H1 (cell line): Measurements from ENCODE around the gene ZNF518B. TPM values are rescaled to one million over a fixed set of nuclear protein-coding genes. Genes with fewer than 3 reads are reported as not detected.

Source experiments
- CTCF ChIA-PET: fragments of 300-600 bp; sonication (Branson Sonifier 250); formaldehyde crosslinking; loops from one replicate; lab custom pipeline; 2021; ENCODE audit not compliant: partially characterized antibody; lab: Charles Lee
- POLR2A ChIA-PET: fragments of 300-600 bp; sonication (Branson Sonifier 250); formaldehyde crosslinking; loops from one replicate; lab custom pipeline; 2021; ENCODE audit warnings: inconsistent platforms; ENCODE audit not compliant: partially characterized antibody; lab: Charles Lee
- DNase-seq, 2 experiments: peaks; one replicate each; pipeline versions ENCODE4 v3.0.0 to v3.0.0-alpha.2; 2010 to 2022; ENCODE audit warnings: low spot score in 2 of 2, low read depth in 1 of 2, mixed read lengths in 1 of 2
- FAIRE-seq: peaks from 2 replicates; lab custom pipeline; 2011; peaks lifted over from hg19 to GRCh38; lab: Jason Lieb, UNC
- H2AFZ ChIP-seq: 2 replicates; pipeline ENCODE4 v1.8.1; 2012; ENCODE audit warnings: low read length, inconsistent platforms
- H2AK5ac ChIP-seq: 2 replicates; pipeline ENCODE4 v1.6.1; 2013; ENCODE audit warnings: low read depth, low read length
- H2BK120ac ChIP-seq: replicated peaks from 2 replicates; pipeline ENCODE3; 2013; ENCODE audit warnings: low read depth, low read length, inconsistent platforms
- H2BK12ac ChIP-seq: 2 replicates; pipeline ENCODE4 v1.6.1; 2013; ENCODE audit warnings: low read depth, low read length
- H2BK15ac ChIP-seq: 2 replicates; pipeline ENCODE4 v1.6.1; 2013; ENCODE audit warnings: low read length
- H2BK20ac ChIP-seq: 2 replicates; pipeline ENCODE4 v1.6.1; 2013; ENCODE audit warnings: low read length
- H2BK5ac ChIP-seq: 2 replicates; pipeline ENCODE4 v1.6.1; 2013; ENCODE audit warnings: low read depth, low read length
- H3K14ac ChIP-seq: 2 replicates; pipeline ENCODE4 v1.6.1; 2013; ENCODE audit warnings: inconsistent platforms; ENCODE audit not compliant: insufficient read length
- H3K18ac ChIP-seq: 2 replicates; pipeline ENCODE4 v1.6.1; 2013; ENCODE audit warnings: low read length; ENCODE audit errors: extremely low read depth
- H3K23ac ChIP-seq: 2 replicates; pipeline ENCODE4 v1.6.1; 2013; ENCODE audit warnings: inconsistent platforms; ENCODE audit not compliant: insufficient read length
- H3K23me2 ChIP-seq: 2 replicates; pipeline ENCODE4 v1.6.1; 2013; ENCODE audit warnings: low read depth, low read length
- H3K27ac ChIP-seq: 2 replicates; pipeline ENCODE4 v1.6.1; 2011; ENCODE audit warnings: low read depth, low read length, inconsistent platforms
- H3K27me3 ChIP-seq, 4 experiments: replicated peaks in 1 of 4; 1 replicate in 1 of 4; 2 replicates in 3 of 4; pipeline versions ENCODE4 v1.6.1 to v1.8.1; 2011 to 2013; ENCODE audit warnings: low read length in 3 of 4, mild to moderate bottlenecking in 3 of 4, inconsistent platforms in 2 of 4, mixed read lengths in 2 of 4, moderate library complexity in 1 of 4; ENCODE audit not compliant: control insufficient read depth in 3 of 4, insufficient read depth in 3 of 4; ENCODE audit errors: extremely low read depth in 1 of 4
- H3K36me3 ChIP-seq, 4 experiments: 2 replicates each; pipeline versions ENCODE4 v1.6.1 to v1.8.1; 2011 to 2013; ENCODE audit warnings: mild to moderate bottlenecking in 4 of 4, low read length in 3 of 4, moderate library complexity in 2 of 4, control low read depth in 1 of 4, inconsistent platforms in 1 of 4; ENCODE audit not compliant: insufficient read depth in 4 of 4, control insufficient read depth in 2 of 4
- H3K4ac ChIP-seq: replicated peaks from 2 replicates; pipeline ENCODE3; 2013; ENCODE audit warnings: low read length, low read depth, mixed read lengths, inconsistent platforms; ENCODE audit not compliant: insufficient read length
- H3K4me1 ChIP-seq, 4 experiments: replicated peaks in 1 of 4; 1 replicate in 1 of 4; 2 replicates in 3 of 4; pipeline versions ENCODE4 v1.6.1 to v1.8.1; 2011 to 2013; ENCODE audit warnings: low read length in 3 of 4, inconsistent platforms in 2 of 4, mixed read lengths in 1 of 4; ENCODE audit not compliant: insufficient read depth in 4 of 4, control insufficient read depth in 3 of 4
- H3K4me2 ChIP-seq, 2 experiments: 2 replicates each; pipeline versions ENCODE4 v1.6.1 to v1.8.1; 2011 to 2013; ENCODE audit warnings: low read depth in 2 of 2, low read length in 2 of 2, control low read depth in 1 of 2, inconsistent platforms in 1 of 2, mild to moderate bottlenecking in 1 of 2; ENCODE audit not compliant: insufficient read depth in 1 of 2
- H3K4me3 ChIP-seq, 4 experiments: fragments of 200-600, 300-600 bp in 1 of 4; sonication (generic), shearing (Covaris generic), sonication (Bioruptor Twin) in 1 of 4; 2 replicates each; pipeline versions ENCODE4 v1.5.1 to v1.8.1; 2011 to 2016; ENCODE audit warnings: low read length in 4 of 4, low read depth in 3 of 4, control low read depth in 2 of 4, inconsistent platforms in 2 of 4, mild to moderate bottlenecking in 2 of 4, mixed read lengths in 1 of 4, moderate library complexity in 1 of 4; ENCODE audit not compliant: insufficient read depth in 2 of 4; ENCODE audit errors: extremely low read depth in 1 of 4
- H3K56ac ChIP-seq: replicated peaks from 2 replicates; pipeline ENCODE3; 2013; ENCODE audit warnings: low read depth, mild to moderate bottlenecking, mixed read lengths, low read length, inconsistent platforms; ENCODE audit not compliant: insufficient read length
- H3K79me1 ChIP-seq: 2 replicates; pipeline ENCODE4 v1.6.1; 2013; ENCODE audit warnings: low read depth, low read length, control low read depth
- H3K79me2 ChIP-seq, 2 experiments: 2 replicates each; pipeline versions ENCODE4 v1.6.1 to v1.8.1; 2012 to 2013; ENCODE audit warnings: low read length in 2 of 2, mild to moderate bottlenecking in 2 of 2, inconsistent platforms in 1 of 2; ENCODE audit not compliant: insufficient read depth in 2 of 2, control insufficient read depth in 1 of 2
- H3K9ac ChIP-seq, 4 experiments: replicated peaks in 1 of 4; 1 replicate in 1 of 4; 2 replicates in 3 of 4; pipeline versions ENCODE4 v1.6.1 to v1.8.1; 2011 to 2013; ENCODE audit warnings: low read depth in 3 of 4, low read length in 3 of 4, control low read depth in 2 of 4, mild to moderate bottlenecking in 2 of 4, moderate library complexity in 2 of 4, inconsistent platforms in 1 of 4; ENCODE audit errors: extremely low read depth in 1 of 4
- H3K9me3 ChIP-seq, 2 experiments: 2 replicates each; pipeline versions ENCODE4 v1.6.1 to v1.8.1; 2012 to 2013; ENCODE audit warnings: mild to moderate bottlenecking in 2 of 2, moderate library complexity in 2 of 2, control low read depth in 1 of 2, inconsistent platforms in 1 of 2, low read depth in 1 of 2, low read length in 1 of 2, mixed read lengths in 1 of 2; ENCODE audit not compliant: insufficient read depth in 2 of 2
- H4K20me1 ChIP-seq, 2 experiments: replicated peaks in 1 of 2; 2 replicates each; pipeline versions ENCODE3 to v1.8.1; 2011 to 2013; ENCODE audit warnings: inconsistent platforms in 2 of 2, low read length in 2 of 2, mild to moderate bottlenecking in 1 of 2; ENCODE audit not compliant: insufficient read depth in 2 of 2, control insufficient read depth in 1 of 2
- H4K5ac ChIP-seq: 2 replicates; pipeline ENCODE4 v1.6.1; 2013; ENCODE audit warnings: low read length, low read depth, mixed read lengths, inconsistent platforms; ENCODE audit not compliant: insufficient read length
- H4K8ac ChIP-seq: 2 replicates; pipeline ENCODE4 v1.8.0; 2013; ENCODE audit warnings: mild to moderate bottlenecking, moderate library complexity, low read length, inconsistent platforms; ENCODE audit not compliant: insufficient read depth; ENCODE audit errors: extremely low read depth
- H4K91ac ChIP-seq: replicated peaks from 2 replicates; pipeline ENCODE3; 2013; ENCODE audit warnings: low read length, mixed read lengths, inconsistent platforms; ENCODE audit not compliant: insufficient read length
- SIX5 ChIP-seq: IDR thresholded peaks from 2 replicates; pipeline ENCODE4 v1.6.1; 2011; ENCODE audit warnings: mild to moderate bottlenecking, low read depth, low read length
- WGBS, 2 experiments: shearing (Covaris generic) in 1 of 2; methylation state at CpG; one replicate each; pipeline versions ENCODE4 v1.1.6 to v1.1.7; 2013 to 2015; ENCODE audit warnings: low lambda C conversion rate in 2 of 2, mixed read lengths in 2 of 2, inconsistent platforms in 1 of 2, low coverage in 1 of 2, missing lambda C conversion rate in 1 of 2; ENCODE audit not compliant: insufficient replicate concordance in 2 of 2, insufficient coverage in 1 of 2, insufficient read length in 1 of 2; ENCODE audit errors: extremely low coverage in 1 of 2, missing lambda C conversion rate in 1 of 2; 5-methylcytosine and 5-hydroxymethylcytosine counted together
- polyA plus RNA-seq, 7 experiments: library from polyadenylated mRNA; depleted of rRNA in 3 of 7; stranded (reverse) in 5 of 7; unstranded in 2 of 7; fragments of >200 nt in 5 of 7; fragments of 200-250 nt in 2 of 7; gene quantifications; 1 replicate in 5 of 7; 2 replicates in 1 of 7; 4 replicates in 1 of 7; pipeline versions ENCODE4 v1.2.1 to v1.2.3, GENCODE V29; 2011 to 2013; ENCODE audit warnings: missing spikeins in 2 of 7, mixed read lengths in 2 of 7
- total RNA-seq: library from RNA; stranded (reverse); fragmentation: NEBNext Ultra II Directional; extraction: Animal tissue kit (Norgen Biotek cat#: 25700); gene quantifications from 2 replicates; pipeline ENCODE4 v1.2.1, GENCODE V29; 2021
- TF ChIP-seq, protein P1 (sequence below): IDR thresholded peaks from 2 replicates; pipeline ENCODE4 v1.6.1; 2011; ENCODE audit warnings: low read length, improper control_type of control experiment

ZNF518B gene
- total and polyA plus RNA-seq, 2 of the 8 experiments (the other 6 are each of a cell fraction or from before 2014, with no cell fraction given), result 2.9 to 9.0 TPM

DNA sequence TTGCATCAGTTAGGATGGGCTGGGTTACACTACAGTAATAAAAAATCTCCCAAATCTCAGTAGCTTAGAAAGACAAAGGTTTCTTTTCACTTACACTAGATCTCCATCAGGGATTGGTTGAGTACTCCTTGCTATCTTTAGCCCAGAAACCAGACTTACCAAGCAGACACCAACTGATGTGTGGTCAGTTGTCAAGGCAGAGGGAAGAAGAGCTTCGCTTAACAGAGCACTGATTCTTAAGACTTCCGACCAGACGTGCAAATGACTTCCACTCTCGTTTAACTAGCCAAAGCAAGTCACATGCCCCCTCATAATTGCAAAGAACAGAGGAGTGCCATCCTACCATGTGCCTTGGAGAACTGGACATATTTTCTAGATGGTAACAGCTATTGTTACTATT is 5.7 kb upstream of the ZNF518B start:
- no peak overlapping the region; a peak in 1 of 4 replicates for H3K4me2 ChIP-seq
- H2AFZ ChIP-seq, result no peak overlapping the region
- H3K4ac ChIP-seq, result no peak overlapping the region
- no peak overlapping the region for H3K4me3 ChIP-seq
- H2BK12ac ChIP-seq, result no peak overlapping the region
- peaks cover 2 to 10% of the 10 kb centered on the region in 2 experiments for H4K20me1 ChIP-seq
- WGBS, 2 experiments, result 94% methylated on average over 4 of the region's 4 CpGs; no CpG with 5 or more reads in 1 of the 2 experiments
- no peak overlapping the region for H3K18ac ChIP-seq
- no peak overlapping the region for H4K8ac ChIP-seq
- H3K23me2 ChIP-seq, result peaks cover 8% of the 10 kb centered on the region
- no peaks in the 10 kb centered on the region for H3K79me1 ChIP-seq
- DNase-seq (no peak), FAIRE-seq (no peak)
- no peak overlapping the region for H3K23ac ChIP-seq
- ChIA-PET CTCF (interaction anchor here (0.9 to 5.1 kb wide), 12 partner anchors 10 to 303 kb away, joined by 3 to 39 read pairs (median 4); no protein-coding TSS in a partner anchor), POLR2A (interaction anchor here (0.6 to 1.2 kb wide), 3 partner anchors 47 to 88 kb away, joined by 3 to 4 read pairs (median 3); no protein-coding TSS in a partner anchor)
- no peak overlapping the region for H3K14ac ChIP-seq
- H2BK15ac ChIP-seq, result no peak overlapping the region
- H2AK5ac ChIP-seq, result no peak overlapping the region
- H3K4me1 ChIP-seq, result peaks cover 0 to 13% (median 6%) of the 10 kb centered on the region in 4 experiments; a peak in 4 of 7 replicates
- no peaks in the 10 kb centered on the region for H3K9me3 ChIP-seq
- no peak overlapping the region for H3K56ac ChIP-seq
- H3K79me2 ChIP-seq, result no peaks in the 10 kb centered on the region
- peaks cover 51 to 63% (median 57%) of the 10 kb centered on the region in 4 experiments for H3K27me3 ChIP-seq
- H2BK5ac ChIP-seq, result no peak overlapping the region
- H3K27ac ChIP-seq, result no peak overlapping the region
- H3K36me3 ChIP-seq, result 0 out of 8 replicates have a peak, but pooled peaks cover 0 to 3% (median 0%) of the 10 kb centered on the region in 4 experiments
- H3K9ac ChIP-seq, result no peak overlapping the region
- no peak overlapping the region for H4K91ac ChIP-seq
- H2BK120ac ChIP-seq, result no peak overlapping the region
- no peak overlapping the region for H4K5ac ChIP-seq
- H2BK20ac ChIP-seq, result no peak overlapping the region
- TF ChIP-seq, protein P1, sequence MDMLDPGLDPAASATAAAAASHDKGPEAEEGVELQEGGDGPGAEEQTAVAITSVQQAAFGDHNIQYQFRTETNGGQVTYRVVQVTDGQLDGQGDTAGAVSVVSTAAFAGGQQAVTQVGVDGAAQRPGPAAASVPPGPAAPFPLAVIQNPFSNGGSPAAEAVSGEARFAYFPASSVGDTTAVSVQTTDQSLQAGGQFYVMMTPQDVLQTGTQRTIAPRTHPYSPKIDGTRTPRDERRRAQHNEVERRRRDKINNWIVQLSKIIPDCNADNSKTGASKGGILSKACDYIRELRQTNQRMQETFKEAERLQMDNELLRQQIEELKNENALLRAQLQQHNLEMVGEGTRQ, result no peak
- no peak for TF ChIP-seq SIX5
